Esophagus muscularis mucosa (tissue), 4 donors: Measurements from ENCODE around the gene RBFA.

Experiments used
- CTCF ChIP-seq, 3 experiments: fragments of 200-600 bp in 2 of 3; fragments of 450-650 bp in 1 of 3; sonication (generic) in 2 of 3; IDR thresholded peaks; one replicate each; pipeline ENCODE4 v1.5.1; 2017 to 2019; ENCODE audit warnings: antibody characterized with exemption in 3 of 3, mild to moderate bottlenecking in 2 of 3, moderate library complexity in 1 of 3
- EP300 ChIP-seq: sonication (generic); formaldehyde crosslinking; IDR thresholded peaks from one replicate; pipeline ENCODE4 v1.6.1; 2017; ENCODE audit warnings: antibody characterized with exemption
- POLR2A ChIP-seq: fragments of 450-650 bp; IDR thresholded peaks from one replicate; pipeline ENCODE4 v1.6.1; 2017; ENCODE audit warnings: antibody characterized with exemption, moderate library complexity, mild to moderate bottlenecking, low read depth
- POLR2AphosphoS5 ChIP-seq, 2 donors: sonication (generic); formaldehyde crosslinking; IDR thresholded peaks; one replicate each; pipeline ENCODE4 v1.6.1; 2017; ENCODE audit warnings: antibody characterized with exemption in 2 of 2

- no peak for TF ChIP-seq POLR2A
- TF ChIP-seq CTCF (IDR thresholded peaks at IDR 0.05) = no peak
- TF ChIP-seq POLR2AphosphoS5 (IDR thresholded peaks at IDR 0.05) = no peak
- no peak for TF ChIP-seq EP300
Observed at GRCh38 chr18:80046431-80046830, 12.2 kb downstream of the RBFA start.
